ENCODE data around the gene PRR20C.
"Not testable (repeated sequence)": the region's sequence is repeated elsewhere in the genome, so short reads cannot be mapped to it uniquely, and the experiment has no call there.

The PRR20C gene

DNA sequence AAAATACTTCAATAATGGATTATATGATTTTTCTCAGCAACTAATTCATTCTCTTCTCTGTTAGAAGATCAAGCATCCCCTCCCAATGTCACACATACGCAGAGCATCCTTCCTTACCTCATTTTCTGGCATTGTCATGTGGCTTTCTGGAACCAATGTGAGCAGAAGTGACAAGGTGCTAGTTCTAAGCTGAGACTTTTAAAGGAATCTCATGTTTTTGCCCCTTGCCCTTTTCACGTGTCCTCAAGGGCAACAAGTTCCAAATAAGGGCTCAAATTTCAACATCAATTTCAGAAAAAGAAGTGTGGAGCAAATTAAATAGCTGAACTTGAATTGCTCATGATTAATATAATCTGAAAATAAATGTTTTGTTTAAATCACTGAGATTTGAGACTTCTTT lies 17.8 kb upstream of the PRR20C start:
- no CpG with 5 or more reads among the region's 2 CpGs for WGBS (ENCODE audit: extremely low coverage, insufficient coverage, insufficient read length)
- H4K8ac ChIP-seq (ENCODE audit: low read depth, low read length), result no peak overlapping the region

GRCh38 chr13:57137585-57137984 lies 16.3 kb upstream of the PRR20C start:
- Histone ChIP-seq H3K27me3 (ENCODE audit: insufficient read depth, low read length) (no peaks in the 10 kb centered on the region), H3K4ac (ENCODE audit: low read depth, low read length) (no peak overlapping the region), H2BK12ac (ENCODE audit: low read length) (no peak overlapping the region), H3K36me3 (ENCODE audit: control insufficient read depth in 1 of 2, insufficient read depth in 2 of 2, low read length in 2 of 2) (no peaks in the 10 kb centered on the region), H3K23ac (ENCODE audit: low read length) (no peak overlapping the region), H4K8ac (ENCODE audit: low read depth, low read length) (no peak overlapping the region), H2AFZ (ENCODE audit: insufficient read depth, low read length, poor library complexity) (no peak overlapping the region), H3K18ac (ENCODE audit: low read length) (no peak overlapping the region), H3K9me3 (ENCODE audit: insufficient read depth, low read depth, low read length) (no peaks in the 10 kb centered on the region), H3K79me2 (ENCODE audit: control insufficient read depth, insufficient read depth, low read length, poor library complexity) (no peaks in the 10 kb centered on the region), H4K91ac (ENCODE audit: low read depth, low read length) (no peak overlapping the region), H3K79me1 (ENCODE audit: low read length) (no peaks in the 10 kb centered on the region), H3K4me1 (ENCODE audit: control insufficient read depth in 1 of 2, insufficient read depth in 2 of 2, low read length in 2 of 2) (no peaks in the 10 kb centered on the region), H2BK5ac (ENCODE audit: low read depth, low read length, poor library complexity) (no peak overlapping the region), H4K12ac (ENCODE audit: low read depth, low read length) (no peak overlapping the region), H3K27ac (ENCODE audit: low read depth, low read length) (no peak overlapping the region), H3K4me3 (ENCODE audit: low read depth, low read length) (no peak overlapping the region), H3K9ac (ENCODE audit: low read length) (no peak overlapping the region), H2AK5ac (ENCODE audit: low read length) (no peak overlapping the region), H3K4me2 (ENCODE audit: low read length) (no peak overlapping the region), H3K14ac (ENCODE audit: low read length) (no peak overlapping the region), H2BK120ac (ENCODE audit: insufficient read depth, low read length, poor library complexity) (no peak overlapping the region)
- DNase-seq, result no peak
- WGBS (ENCODE audit: extremely low coverage, insufficient coverage, insufficient read length), result no CpG with 5 or more reads among the region's 4 CpGs

More for the DNA sequence above, 17.8 kb upstream of the PRR20C start:
- Histone ChIP-seq H3K79me2 (ENCODE audit: control insufficient read depth, insufficient read depth, low read length, poor library complexity) (no peaks in the 10 kb centered on the region), H3K27ac (ENCODE audit: low read depth, low read length) (no peak overlapping the region), H4K91ac (ENCODE audit: low read depth, low read length) (no peak overlapping the region), H2AK5ac (ENCODE audit: low read length) (no peak overlapping the region), H3K4me2 (ENCODE audit: low read length) (no peak overlapping the region), H2AFZ (ENCODE audit: insufficient read depth, low read length, poor library complexity) (no peak overlapping the region), H3K4me1 (ENCODE audit: control insufficient read depth in 1 of 2, insufficient read depth in 2 of 2, low read length in 2 of 2) (no peaks in the 10 kb centered on the region), H3K79me1 (ENCODE audit: low read length) (no peaks in the 10 kb centered on the region), H3K27me3 (ENCODE audit: insufficient read depth, low read length) (no peaks in the 10 kb centered on the region), H2BK5ac (ENCODE audit: low read depth, low read length, poor library complexity) (no peak overlapping the region), H2BK120ac (ENCODE audit: insufficient read depth, low read length, poor library complexity) (no peak overlapping the region), H3K18ac (ENCODE audit: low read length) (no peak overlapping the region), H3K36me3 (ENCODE audit: control insufficient read depth in 1 of 2, insufficient read depth in 2 of 2, low read length in 2 of 2) (no peaks in the 10 kb centered on the region), H3K4me3 (ENCODE audit: low read depth, low read length) (no peak overlapping the region), H3K23ac (ENCODE audit: low read length) (no peak overlapping the region), H4K12ac (ENCODE audit: low read depth, low read length) (no peak overlapping the region), H3K9me3 (ENCODE audit: insufficient read depth, low read depth, low read length) (no peaks in the 10 kb centered on the region), H3K9ac (ENCODE audit: low read length) (no peak overlapping the region), H3K4ac (ENCODE audit: low read depth, low read length) (no peak overlapping the region), H2BK12ac (ENCODE audit: low read length) (no peak overlapping the region), H3K14ac (ENCODE audit: low read length) (no peak overlapping the region)
- DNase-seq, result no peak

GRCh38 chr13:57138988-57139387 lies 14.9 kb upstream of the PRR20C start:
- Histone ChIP-seq H3K4me2 (ENCODE audit: low read length) (no peak overlapping the region), H3K4me1 (ENCODE audit: control insufficient read depth in 1 of 2, insufficient read depth in 2 of 2, low read length in 2 of 2) (no peaks in the 10 kb centered on the region), H4K8ac (ENCODE audit: low read depth, low read length) (no peak overlapping the region), H2BK120ac (ENCODE audit: insufficient read depth, low read length, poor library complexity) (no peak overlapping the region), H3K23ac (ENCODE audit: low read length) (no peak overlapping the region), H3K18ac (ENCODE audit: low read length) (no peak overlapping the region), H2AFZ (ENCODE audit: insufficient read depth, low read length, poor library complexity) (no peak overlapping the region), H3K4ac (ENCODE audit: low read depth, low read length) (no peak overlapping the region), H2AK5ac (ENCODE audit: low read length) (no peak overlapping the region), H4K91ac (ENCODE audit: low read depth, low read length) (no peak overlapping the region), H3K27ac (ENCODE audit: low read depth, low read length) (no peak overlapping the region), H3K79me2 (ENCODE audit: control insufficient read depth, insufficient read depth, low read length, poor library complexity) (no peaks in the 10 kb centered on the region), H3K14ac (ENCODE audit: low read length) (no peak overlapping the region), H3K4me3 (ENCODE audit: low read depth, low read length) (no peak overlapping the region), H2BK12ac (ENCODE audit: low read length) (no peak overlapping the region), H3K27me3 (ENCODE audit: insufficient read depth, low read length) (no peaks in the 10 kb centered on the region), H2BK5ac (ENCODE audit: low read depth, low read length, poor library complexity) (no peak overlapping the region), H3K79me1 (ENCODE audit: low read length) (no peaks in the 10 kb centered on the region), H3K9me3 (ENCODE audit: insufficient read depth, low read depth, low read length) (no peaks in the 10 kb centered on the region), H4K12ac (ENCODE audit: low read depth, low read length) (no peak overlapping the region), H3K9ac (ENCODE audit: low read length) (no peak overlapping the region), H3K36me3 (ENCODE audit: control insufficient read depth in 1 of 2, insufficient read depth in 2 of 2, low read length in 2 of 2) (no peaks in the 10 kb centered on the region)
- DNase-seq, result no peak
- no CpG with 5 or more reads among the region's 5 CpGs for WGBS (ENCODE audit: extremely low coverage, insufficient coverage, insufficient read length)

DNA sequence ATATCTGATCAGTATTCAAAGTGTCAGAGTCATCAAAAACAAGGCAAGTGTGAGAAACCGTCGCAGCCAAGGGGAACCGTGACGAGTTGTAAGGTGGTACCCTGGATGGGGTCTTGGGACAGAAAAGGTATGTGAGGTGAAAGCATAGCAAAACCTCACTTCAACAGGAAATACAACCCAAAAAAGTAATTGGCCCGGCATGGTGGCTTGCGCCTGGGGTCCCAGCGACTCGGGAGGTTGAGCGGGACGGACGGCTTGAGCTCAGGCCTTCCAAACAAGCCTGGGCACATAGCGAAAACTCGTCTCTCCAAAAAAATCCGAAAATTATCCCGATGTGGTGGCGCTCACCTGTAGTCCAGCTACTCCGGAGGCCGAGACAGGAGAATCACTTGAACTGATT lies 14.1 kb upstream of the PRR20C start:
- not testable (repeated sequence) for H3K23ac ChIP-seq (ENCODE audit: low read length); H3K79me1 ChIP-seq (ENCODE audit: low read length); H3K9me3 ChIP-seq (ENCODE audit: insufficient read depth, low read depth, low read length); H2AK5ac ChIP-seq (ENCODE audit: low read length); H2BK12ac ChIP-seq (ENCODE audit: low read length); H3K4me2 ChIP-seq (ENCODE audit: low read length); H2AFZ ChIP-seq (ENCODE audit: insufficient read depth, low read length, poor library complexity); H3K36me3 ChIP-seq (ENCODE audit: control insufficient read depth in 1 of 2, insufficient read depth in 2 of 2, low read length in 2 of 2); H3K4me3 ChIP-seq (ENCODE audit: low read depth, low read length); DNase-seq; H2BK5ac ChIP-seq (ENCODE audit: low read depth, low read length, poor library complexity); H3K79me2 ChIP-seq (ENCODE audit: control insufficient read depth, insufficient read depth, low read length, poor library complexity); H4K8ac ChIP-seq (ENCODE audit: low read depth, low read length); H3K14ac ChIP-seq (ENCODE audit: low read length); H2BK120ac ChIP-seq (ENCODE audit: insufficient read depth, low read length, poor library complexity); H4K91ac ChIP-seq (ENCODE audit: low read depth, low read length); H3K9ac ChIP-seq (ENCODE audit: low read length); H4K12ac ChIP-seq (ENCODE audit: low read depth, low read length); H3K4me1 ChIP-seq (ENCODE audit: control insufficient read depth in 1 of 2, insufficient read depth in 2 of 2, low read length in 2 of 2); H3K4ac ChIP-seq (ENCODE audit: low read depth, low read length); H3K18ac ChIP-seq (ENCODE audit: low read length); H3K27ac ChIP-seq (ENCODE audit: low read depth, low read length); H3K27me3 ChIP-seq (ENCODE audit: insufficient read depth, low read length)
- WGBS (ENCODE audit: extremely low coverage, insufficient coverage, insufficient read length), result no CpG with 5 or more reads among the region's 18 CpGs
